AG08395 (cell line): ENCODE data around the gene SCAF11.

Experiments
- DNase-seq: peaks from one replicate; pipeline ENCODE4 v3.0.0; 2012; ENCODE audit warnings: mixed read lengths, low spot score

Gene SCAF11

DNA sequence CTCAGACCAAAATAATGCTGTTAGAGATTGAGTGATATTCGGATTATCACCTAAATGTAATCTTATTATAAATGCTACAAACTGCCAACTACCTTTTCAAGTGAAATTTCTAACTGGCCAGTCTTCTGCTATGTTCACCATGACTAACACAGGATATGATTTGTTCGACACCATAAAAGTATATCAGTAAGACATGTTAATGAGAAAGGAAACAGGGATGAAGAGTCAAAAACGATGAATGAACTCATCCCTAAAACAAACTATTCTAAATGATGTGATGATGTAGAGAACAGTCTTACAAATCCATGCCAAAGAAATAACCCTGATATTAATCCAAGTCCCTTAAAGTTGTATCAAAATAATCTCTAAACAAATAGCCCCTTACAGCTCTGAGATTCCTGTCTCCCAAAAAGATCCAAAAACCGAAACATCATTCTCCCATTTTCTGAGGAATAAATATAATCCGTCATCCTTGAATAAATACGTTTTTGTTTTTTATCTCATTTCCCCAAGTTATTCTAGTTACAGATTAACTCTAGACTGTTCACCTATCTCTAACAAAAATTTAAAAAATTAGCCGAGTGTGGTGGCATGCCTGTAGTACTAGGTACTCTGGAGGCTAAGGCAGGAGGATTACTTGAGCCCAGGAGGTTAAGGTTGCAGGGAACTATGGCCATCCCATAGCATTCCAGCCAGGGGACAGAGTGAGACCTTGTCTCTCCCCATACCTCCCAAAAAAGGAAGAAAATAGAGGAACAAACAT is 9.1 kb downstream of the SCAF11 start:
- no peak for DNase-seq

DNA sequence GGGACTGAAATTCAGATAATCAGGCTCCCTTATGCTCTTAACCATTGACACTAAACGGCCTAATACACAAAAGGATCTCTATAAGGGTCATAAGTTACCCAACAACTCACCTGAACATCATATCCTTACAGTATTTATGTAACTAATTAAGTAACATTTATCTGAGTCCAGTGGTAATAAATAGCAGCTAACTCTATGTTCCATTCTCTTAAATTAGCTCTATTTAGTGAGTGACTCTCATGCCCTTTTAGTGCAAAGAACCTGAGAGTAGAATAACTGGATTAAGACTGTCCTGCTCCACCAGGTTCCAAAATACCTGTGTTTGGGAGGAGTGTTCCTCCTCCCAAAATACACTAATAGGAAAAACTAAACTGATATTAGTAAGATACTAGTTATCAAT is 9.8 kb downstream of the SCAF11 start:
- DNase-seq = no peak

DNA sequence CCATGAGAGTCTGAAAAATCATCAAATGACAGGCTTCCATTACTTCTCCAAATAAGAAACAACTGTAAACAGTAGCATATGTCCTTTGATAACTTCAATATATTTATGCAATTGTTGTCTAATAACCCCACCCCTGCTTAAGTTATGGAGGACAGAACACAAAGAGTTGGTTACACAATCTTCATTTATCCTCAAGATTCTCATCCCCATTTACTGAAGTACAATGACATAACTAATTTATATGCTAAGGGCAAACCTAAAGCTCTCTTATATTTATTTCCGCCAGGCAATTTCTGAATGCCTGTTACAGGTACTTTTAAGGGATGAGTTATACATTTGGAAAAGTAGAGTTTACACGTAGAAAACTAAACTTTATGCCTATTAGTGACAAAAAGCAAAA is 12.3 kb downstream of the SCAF11 start:
- no peak for DNase-seq

DNA sequence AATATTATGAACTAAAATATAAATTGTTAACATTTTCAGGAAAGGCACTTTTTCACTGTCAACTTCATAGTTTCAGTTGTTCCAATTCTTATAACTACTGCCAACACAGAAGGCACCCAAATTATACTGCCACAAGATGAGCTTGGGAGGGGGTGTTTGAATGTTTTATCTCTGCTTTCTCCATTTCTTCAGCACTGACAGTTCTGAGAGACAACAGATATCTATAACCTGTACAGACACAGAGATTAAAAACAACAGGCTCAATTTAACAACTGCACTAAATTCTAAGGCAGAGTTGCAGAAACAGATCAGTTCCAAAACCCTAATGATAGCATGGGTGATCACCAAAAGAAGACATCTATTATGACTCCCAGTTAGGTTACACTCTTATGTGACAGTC is 12.8 kb downstream of the SCAF11 start:
- DNase-seq = no peak

DNA sequence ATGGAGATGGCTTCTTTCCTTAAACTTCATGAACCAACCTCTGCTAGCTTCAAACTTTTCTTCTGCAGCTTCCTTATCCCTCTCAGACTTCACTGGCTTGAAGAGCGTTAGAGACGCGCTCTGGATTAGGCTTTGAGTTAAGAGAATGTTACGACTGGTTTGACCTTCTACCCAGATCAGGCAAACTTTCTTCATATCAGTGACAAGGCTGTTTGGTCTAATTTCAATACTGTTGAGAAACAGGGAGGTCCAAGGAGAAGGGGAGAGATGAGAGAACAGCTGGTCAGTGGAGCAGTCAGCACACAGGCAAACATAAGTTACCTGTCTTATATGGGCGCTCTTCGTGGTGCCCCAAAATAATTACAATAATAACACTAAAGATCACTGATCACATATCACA is 14.9 kb downstream of the SCAF11 start:
- no peak for DNase-seq

DNA sequence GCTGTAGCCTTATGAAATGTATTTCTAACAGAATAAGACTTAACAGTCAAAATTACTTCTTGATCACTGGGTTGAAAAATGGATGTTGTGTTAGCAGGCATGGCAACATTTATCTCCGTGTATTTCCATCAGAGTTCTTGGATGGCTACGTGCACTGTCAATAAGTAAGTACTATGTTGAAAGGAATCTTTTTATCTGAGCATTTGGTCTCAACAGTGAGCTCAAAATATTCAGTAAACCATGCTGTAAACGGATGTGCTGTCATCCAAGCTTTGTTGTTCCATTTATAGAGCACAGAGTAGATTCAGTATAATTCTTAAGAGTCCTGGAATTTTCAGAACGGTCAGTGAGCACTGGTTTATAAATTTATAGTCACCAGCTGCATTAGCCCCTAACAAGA is 15.5 kb downstream of the SCAF11 start:
- no peak for DNase-seq

DNA sequence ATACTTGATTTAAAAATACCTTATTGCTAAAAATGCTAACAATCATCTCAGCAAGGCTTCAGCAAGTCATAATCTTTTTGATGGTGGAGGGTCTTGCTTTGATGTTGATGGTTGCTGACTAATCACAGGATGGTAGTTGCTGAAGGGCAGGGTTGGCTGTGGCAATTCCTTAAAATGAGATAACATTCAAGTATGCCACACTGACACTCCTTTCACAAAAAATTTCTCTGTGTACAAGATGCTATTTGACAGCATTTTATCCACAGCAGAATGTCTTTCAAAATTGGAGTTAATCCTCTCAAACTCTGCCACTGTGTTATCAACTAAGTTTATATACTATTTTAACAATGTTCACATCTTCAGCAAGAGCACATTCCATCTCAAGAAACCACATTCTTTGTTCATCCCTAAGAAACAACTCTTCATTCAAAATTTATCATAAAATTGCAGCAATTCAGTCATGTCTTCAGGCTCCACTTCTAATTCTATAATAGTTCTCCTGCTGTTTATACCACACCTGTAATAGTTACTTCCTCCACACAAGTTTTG is 16.1 kb downstream of the SCAF11 start:
- DNase-seq = no peak

DNA sequence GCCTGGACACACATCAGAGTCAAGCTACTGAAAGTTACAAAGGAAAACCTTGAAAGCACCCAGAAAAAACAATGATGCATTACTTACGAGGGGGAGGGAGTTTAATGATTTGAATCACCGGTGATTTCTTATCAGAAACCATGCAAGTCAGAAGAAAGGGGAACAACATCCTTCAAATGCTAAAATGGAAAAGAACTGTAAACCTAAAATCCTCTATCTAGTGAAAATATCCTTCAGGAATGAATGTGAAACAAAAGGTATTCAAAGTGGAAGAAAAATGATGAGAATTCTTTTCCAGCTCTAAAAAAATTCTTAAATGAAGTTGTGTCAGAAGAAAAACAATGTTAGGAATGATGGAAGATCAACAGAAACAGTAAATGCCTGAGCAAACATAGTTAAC is 16.8 kb downstream of the SCAF11 start:
- DNase-seq = no peak

DNA sequence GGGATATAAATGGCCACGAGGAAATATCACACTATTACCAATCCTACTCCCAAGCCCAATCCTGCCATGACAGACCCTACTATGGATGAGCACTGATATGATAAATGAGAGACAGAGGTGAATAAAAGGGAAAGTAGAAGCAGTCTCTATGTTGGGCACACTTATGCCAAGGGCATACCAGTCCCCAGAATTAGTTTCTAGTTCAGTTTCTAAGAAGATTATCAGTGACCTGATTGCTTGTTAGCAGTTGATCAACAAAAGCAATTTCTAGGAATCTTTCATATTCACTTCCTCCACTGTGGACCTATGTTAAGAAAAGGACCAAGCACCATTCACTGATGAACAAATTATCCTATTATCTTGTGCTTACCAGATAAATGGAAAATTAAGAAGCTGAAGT is 20.0 kb downstream of the SCAF11 start:
- no peak for DNase-seq

DNA sequence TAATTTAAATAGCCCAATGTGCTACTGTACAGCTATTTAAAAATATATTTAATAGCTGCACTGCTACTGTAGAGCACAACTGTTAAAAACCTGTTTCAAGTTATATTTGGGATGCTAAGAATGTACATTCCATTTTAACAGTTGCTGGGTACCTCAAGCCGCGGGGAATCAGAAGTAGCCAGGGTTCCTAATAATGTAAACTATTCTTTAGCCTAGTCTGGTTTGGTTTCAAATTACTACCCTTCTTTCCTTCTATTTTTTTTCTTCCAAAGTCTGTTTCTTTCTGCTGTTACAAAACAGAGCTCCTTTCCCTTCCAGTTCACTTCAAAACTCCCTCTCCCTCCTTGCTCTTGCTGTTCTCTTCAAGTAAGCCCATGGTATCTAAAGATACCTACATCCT is 21.3 kb downstream of the SCAF11 start:
- peak; percentile 14 for DNase-seq

DNA sequence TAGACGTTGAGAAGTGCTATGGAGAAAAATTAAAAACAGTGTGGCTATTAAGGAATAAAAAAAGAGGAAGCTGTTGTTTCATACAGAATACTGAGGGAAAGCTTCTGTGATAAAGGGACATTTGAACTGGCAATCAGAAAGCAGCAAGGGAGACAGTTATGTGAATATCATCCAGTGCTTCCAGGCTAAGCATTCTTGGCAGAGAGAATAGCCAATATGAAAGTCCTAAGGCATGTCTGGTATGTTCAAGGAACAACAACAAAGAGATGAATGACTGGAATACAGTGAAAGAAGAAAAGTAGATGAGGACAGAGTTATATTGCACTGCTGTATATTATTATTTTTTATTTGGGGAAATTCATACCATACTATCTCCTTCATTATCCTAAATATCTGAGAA is 23.9 kb downstream of the SCAF11 start:
- DNase-seq = peak; percentile 89

DNA sequence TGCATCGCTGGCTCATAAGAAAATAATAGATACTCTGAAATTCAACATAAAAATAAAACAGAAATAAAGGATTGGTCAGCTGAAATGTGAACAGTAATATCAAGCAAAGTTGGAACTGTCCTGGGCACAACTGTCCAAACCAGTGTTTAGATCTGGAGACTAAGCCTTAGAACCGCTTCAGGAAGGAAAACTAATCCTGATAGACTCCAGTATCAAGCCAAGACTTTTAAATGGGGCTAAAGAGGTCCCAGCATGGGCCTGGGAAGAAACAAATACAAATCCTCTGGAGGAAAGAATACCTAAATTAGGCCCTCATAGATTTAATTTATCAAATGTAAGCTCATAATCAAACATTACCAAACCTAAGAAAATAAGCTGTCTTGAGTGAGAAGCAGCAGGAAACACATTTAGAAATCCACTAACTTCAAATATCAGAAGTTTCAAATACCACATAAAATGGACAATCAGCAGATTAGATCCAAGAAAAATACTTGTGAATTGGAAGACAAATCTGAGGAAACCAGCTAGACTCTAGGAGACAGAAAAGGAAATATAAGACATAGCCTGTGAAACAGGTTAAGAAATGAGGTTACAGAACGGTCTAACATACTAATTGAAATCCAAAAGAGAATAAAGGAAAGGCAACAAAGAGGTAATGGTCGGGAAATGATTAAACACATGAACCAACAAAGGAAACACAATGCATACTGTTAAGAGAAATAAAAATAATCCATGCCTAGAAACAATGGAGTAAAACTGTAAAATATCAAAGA is 27.6 kb downstream of the SCAF11 start:
- no peak for DNase-seq

DNA sequence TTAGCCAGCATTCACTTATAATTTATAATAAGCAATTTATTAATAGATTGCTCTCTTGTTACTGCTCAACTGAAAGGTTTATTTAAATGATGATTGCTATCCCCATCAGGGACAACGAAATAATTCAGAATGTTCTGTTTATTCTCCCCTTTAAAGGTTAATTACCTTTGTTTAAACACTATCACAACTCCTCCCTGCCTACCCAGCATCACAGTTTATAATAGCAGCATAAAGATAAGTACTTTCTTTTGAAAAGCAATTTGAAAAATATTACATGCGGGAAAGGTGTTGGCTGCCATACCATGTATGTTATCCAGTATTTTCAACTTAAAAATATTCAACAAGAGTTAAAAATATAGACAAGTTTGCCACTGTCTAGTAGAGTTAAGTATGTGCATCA is 30.6 kb downstream of the SCAF11 start:
- DNase-seq = no peak

DNA sequence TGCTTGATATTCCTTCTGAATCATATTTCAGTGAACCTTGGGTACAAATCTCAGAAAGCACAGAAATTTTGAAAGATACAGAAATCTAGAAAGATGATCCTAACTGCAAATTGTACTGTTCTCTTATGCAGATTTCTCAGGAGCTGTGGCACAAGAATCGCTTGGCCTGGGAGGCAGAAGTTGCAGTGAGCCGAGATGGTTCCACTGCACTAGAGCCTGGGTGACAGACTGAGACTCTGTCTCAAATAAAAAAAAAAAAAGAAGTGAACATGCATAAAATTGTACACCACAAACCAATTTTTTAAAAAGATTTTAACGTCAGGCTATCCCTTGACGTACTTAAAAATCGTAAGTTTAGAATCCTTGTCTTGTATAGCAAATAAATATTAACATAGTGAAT is 31.3 kb downstream of the SCAF11 start:
- DNase-seq = no peak

DNA sequence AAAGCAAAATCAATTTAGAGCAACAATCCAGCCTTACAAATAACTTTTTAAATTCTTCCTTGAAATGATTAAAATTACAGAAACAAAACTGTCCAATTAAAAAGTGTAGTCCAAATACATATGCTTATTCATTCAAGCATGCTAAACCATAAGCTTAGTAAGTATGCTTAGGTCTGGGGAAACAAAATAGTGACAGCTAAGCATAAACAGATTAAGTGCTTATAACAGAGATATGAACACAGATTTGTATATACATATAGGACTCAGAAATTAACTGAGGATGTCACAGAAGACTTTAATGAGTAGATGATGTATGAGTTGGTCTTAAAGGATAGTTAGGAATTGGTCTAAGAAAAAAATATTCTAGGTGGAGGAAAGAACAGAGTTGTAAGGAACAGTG is 41.8 kb downstream of the SCAF11 start:
- DNase-seq = no peak

DNA sequence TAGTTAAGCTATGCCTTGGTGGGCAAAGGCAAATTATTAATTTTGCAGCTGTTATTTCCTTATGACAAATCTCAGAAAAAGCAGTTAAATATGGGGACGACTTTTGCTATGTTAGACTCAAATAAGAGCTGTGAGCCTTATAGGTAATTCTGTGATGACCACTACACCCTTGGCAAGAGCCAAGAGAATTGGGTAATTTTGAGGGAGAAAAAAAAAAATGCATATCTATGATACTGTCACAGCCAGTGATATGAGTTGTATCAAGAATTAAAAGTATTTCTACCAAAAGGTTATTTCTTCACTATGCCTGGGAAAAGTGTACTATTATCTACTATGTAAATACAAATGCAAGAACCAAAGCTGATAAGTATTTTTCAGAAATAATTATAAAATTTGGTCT is 43.9 kb downstream of the SCAF11 start:
- DNase-seq = no peak

DNA sequence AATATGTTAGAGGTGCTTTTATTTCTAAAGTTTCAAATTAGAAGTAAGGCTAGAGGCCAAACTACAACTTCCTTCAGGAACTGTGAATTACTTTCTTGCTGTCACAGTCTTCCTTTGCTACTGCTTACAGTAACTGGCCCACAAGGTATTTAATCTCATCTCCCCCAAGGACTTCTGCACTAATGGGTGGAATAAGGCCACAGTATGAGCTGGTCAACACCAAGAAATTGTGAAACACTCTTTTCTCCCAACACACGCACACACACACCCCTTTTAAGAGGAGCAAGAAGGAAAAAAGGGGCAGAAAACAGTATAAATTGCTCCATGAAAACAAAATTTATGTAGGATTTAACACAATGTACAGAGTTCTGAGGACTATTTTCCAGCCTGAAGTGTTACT is 45.6 kb downstream of the SCAF11 start:
- no peak for DNase-seq

DNA sequence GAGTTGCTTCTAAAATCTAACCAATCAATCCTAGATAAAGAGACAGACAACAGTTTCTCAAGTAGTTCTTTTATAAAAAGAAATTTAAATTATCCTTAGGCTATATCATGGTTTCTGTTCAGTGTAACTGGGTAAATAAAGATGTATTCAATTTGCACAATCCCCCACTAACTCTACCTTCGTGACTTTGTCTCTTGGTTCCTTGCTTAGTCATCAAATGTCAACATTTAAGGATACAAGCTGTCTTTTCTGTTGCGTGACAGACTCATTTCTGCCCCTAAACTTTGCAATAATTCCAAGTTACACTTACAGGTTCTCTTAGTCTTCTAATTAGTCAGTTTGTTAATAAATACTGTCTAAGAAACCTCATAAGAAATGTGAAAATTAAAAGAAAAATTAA is 50.6 kb downstream of the SCAF11 start:
- no peak for DNase-seq

DNA sequence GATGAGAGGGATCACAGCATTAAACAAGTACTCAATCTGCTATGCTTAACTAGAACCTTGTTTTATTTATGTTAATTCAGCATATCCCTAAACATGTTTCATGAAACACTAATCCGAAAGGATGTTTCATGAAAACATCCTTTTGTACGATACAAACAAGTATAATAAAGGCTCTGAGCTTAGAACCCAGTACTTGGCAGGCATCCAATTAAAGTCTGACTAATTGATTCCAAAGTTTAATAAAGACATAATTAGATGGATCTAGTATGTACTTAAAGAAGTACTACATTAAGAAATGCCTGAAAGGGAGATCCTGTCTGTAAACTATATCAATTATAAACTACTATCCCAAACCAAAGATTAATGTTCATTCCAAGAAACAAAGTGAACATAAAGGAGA is 51.8 kb downstream of the SCAF11 start:
- DNase-seq = no peak

DNA sequence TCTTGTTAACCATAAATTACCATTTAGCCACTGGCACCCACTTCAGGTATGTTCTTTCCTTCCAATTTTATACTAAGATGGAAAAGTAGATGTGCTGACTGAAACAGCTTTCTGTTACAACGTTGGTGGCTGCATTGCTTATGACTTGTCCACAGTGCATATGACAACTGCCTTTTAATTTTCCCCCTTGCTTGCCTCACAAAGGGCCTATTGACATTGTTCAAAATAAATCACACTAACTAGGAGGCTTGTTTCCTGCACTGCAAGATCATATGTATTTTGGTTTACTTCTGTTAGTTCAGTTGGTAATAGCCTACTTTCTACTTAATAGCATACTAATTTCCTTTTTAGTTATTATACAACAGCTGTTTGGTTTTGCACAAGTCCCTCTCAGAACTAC is 55.4 kb downstream of the SCAF11 start:
- no peak for DNase-seq

DNA sequence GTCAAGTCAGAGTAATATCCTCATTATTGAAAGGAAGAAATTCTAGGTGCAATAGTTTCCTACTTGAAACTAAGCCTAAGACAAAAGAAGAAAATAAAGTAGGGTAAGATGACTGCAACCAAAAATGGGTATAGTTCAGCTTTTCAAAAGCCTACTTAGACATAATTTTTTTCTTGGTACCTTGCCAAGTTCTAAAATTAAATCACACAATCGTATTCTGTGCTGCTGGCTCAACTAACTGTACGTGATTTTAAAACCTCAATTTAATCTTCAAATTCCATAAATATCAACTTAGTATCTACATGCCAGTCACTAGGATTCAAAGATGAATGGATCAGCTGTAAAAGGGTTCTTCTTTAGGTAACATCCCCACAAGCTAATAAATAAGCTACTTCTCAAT is 56.9 kb downstream of the SCAF11 start:
- no peak for DNase-seq

DNA sequence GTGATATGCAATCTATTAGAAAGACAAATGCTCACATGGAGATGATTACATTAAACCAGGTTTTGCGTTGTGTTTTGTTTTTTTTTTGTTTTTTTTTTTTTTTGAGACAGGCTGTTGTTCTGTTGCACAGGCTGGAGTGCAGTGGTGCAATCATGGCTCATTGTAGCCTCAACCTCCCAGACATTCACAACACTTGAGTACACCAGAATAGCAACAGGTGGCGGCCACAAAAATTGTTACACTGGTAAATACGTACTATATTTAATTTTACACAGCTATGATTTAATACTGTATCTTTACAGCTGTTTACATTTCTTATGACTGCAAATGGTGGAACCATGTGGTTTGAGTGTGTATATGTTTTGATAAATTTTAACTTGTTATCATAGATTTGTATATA is 60.0 kb downstream of the SCAF11 start:
- no peak for DNase-seq

DNA sequence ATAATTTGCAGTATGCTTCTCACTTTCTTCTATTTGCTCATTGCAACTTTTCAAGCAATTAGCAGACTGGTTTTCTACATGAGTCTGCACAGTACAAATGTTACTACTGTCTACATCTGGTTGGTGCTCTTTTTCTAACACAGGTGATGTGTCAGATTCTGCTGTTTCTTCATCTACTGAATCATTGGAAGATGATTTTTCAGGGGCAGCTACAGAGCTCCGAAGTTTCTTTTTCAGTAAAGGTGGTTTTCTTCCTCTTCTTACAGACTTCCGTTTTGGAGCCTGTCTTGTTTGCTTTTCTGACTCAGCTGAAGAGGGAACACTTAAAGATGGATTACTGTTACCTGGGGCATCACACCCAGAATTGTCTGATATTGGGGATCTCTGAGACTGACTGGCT is 62.1 kb downstream of the SCAF11 start:
- DNase-seq = no peak

DNA sequence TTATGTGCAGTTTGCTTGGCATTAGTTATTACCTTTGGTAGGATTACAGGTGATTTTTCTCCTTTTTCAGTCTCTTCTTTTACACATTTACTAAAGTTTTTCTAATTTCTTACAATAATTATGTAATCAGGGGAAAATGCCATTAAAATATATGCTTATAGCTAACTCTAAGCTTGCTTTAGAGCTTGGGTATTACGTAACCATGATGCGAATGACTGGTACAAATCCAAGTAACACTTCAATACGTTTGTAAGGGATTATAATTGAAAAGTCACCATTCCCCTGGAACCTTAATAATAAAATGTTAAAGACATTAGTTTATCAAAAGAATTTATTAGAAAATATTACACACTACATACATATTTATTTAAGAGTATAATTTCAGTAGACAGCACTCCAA is 71.6 kb downstream of the SCAF11 start:
- DNase-seq = no peak
